ENCODE data around the gene PROP1.
"Not testable (repeated sequence)": the region's sequence is repeated elsewhere in the genome, so short reads cannot be mapped to it uniquely, and the experiment has no call there.

PROP1 gene

GRCh38 chr5:177943805-177944736, 52.0 kb downstream of the PROP1 start:
- peak; percentile 19 for DNase-seq

- DNase-seq, result not testable (repeated sequence)
These were observed 53.1 kb downstream of the PROP1 start for GRCh38 chr5:177942896-177943295.

Measured in hematopoietic multipotent progenitor cell treated with erythropoietin and hydrocortisone succinate and interleukin-3 and kit ligand, for 6 days (in vitro differentiated cells).